HEK293 (cell line): Measurements from ENCODE around the gene DGKB.

Experiments
- CTCF ChIA-PET: fragments of 350-600 bp; formaldehyde crosslinking; extraction: SDS; loops from one replicate; lab custom pipeline; 2021; ENCODE audit warnings: antibody characterized with exemption; lab: Yijun Ruan, JAX
- POLR2A ChIA-PET: fragments of 300-600 bp; formaldehyde crosslinking; extraction: SDS; loops from one replicate; lab custom pipeline; 2020; ENCODE audit warnings: antibody characterized with exemption, inconsistent platforms; lab: Yijun Ruan, JAX
- H3K27ac ChIP-seq: fragments of 200-500 bp; sonication (Bioruptor generic); 2 replicates; pipeline ENCODE4 v1.5.1; 2014; ENCODE audit warnings: low read depth, low read length, control low read depth, inconsistent platforms; ENCODE audit errors: extremely low read depth
- H3K36me3 ChIP-seq, 2 experiments: fragments of 200-500 bp in 1 of 2; sonication (Bioruptor generic) in 1 of 2; 1 replicate in 1 of 2; 2 replicates in 1 of 2; pipeline ENCODE4 v1.5.1; 2014 to 2017; ENCODE audit warnings: inconsistent platforms in 2 of 2, low read length in 2 of 2; ENCODE audit not compliant: control insufficient read depth in 2 of 2, insufficient read depth in 1 of 2
- H3K4me1 ChIP-seq: fragments of 200-500 bp; sonication (Bioruptor generic); 2 replicates; pipeline ENCODE4 v1.5.1; 2014; ENCODE audit warnings: mild to moderate bottlenecking, low read length, inconsistent platforms; ENCODE audit not compliant: control insufficient read depth, insufficient read depth
- H3K4me3 ChIP-seq: 2 replicates; pipeline ENCODE4 v1.5.1; 2011; ENCODE audit warnings: low read depth, mild to moderate bottlenecking, control low read depth, low read length, moderate library complexity
- H3K9me3 ChIP-seq: fragments of 200-500 bp; sonication (Bioruptor generic); 2 replicates; pipeline ENCODE4 v1.5.1; 2014; ENCODE audit warnings: low read depth, low read length, inconsistent platforms; ENCODE audit not compliant: control insufficient read depth, insufficient read depth
- CTCF ChIP-seq: fragments of 450-650 bp; formaldehyde crosslinking; IDR thresholded peaks from 2 replicates; pipeline ENCODE4 v1.5.1; 2016; ENCODE audit warnings: missing biosample characterization, missing genetic modification characterization
- GLI4 ChIP-seq: fragments of 450-650 bp; formaldehyde crosslinking; IDR thresholded peaks from 2 replicates; pipeline ENCODE4 v1.5.1; 2016; ENCODE audit warnings: missing biosample characterization, missing genetic modification characterization
- GLIS1 ChIP-seq: fragments of 450-650 bp; formaldehyde crosslinking; IDR thresholded peaks from 2 replicates; pipeline ENCODE4 v1.5.1; 2016; ENCODE audit warnings: missing biosample characterization, missing genetic modification characterization
- PRDM2 ChIP-seq: fragments of 450-650 bp; formaldehyde crosslinking; IDR thresholded peaks from 2 replicates; pipeline ENCODE4 v1.5.1; 2016; ENCODE audit warnings: missing biosample characterization, missing genetic modification characterization, borderline replicate concordance
- PRDM4 ChIP-seq: fragments of 450-650 bp; formaldehyde crosslinking; IDR thresholded peaks from 2 replicates; pipeline ENCODE4 v1.5.1; 2017; ENCODE audit warnings: missing biosample characterization, missing genetic modification characterization
- ZBTB8A ChIP-seq: fragments of 450-650 bp; formaldehyde crosslinking; IDR thresholded peaks from 2 replicates; pipeline ENCODE4 v1.5.1; 2016; ENCODE audit warnings: missing biosample characterization, missing genetic modification characterization
- ZNF121 ChIP-seq: fragments of 450-650 bp; formaldehyde crosslinking; IDR thresholded peaks from 2 replicates; pipeline ENCODE4 v1.5.1; 2016; ENCODE audit warnings: missing biosample characterization, missing genetic modification characterization
- ZNF140 ChIP-seq: fragments of 450-650 bp; formaldehyde crosslinking; IDR thresholded peaks from 2 replicates; pipeline ENCODE4 v1.5.1; 2016; ENCODE audit warnings: missing biosample characterization, missing genetic modification characterization
- ZNF23 ChIP-seq: fragments of 450-650 bp; formaldehyde crosslinking; IDR thresholded peaks from 2 replicates; pipeline ENCODE4 v1.5.1; 2016; ENCODE audit warnings: missing biosample characterization, missing genetic modification characterization, borderline replicate concordance
- ZNF280D ChIP-seq: fragments of 450-650 bp; formaldehyde crosslinking; IDR thresholded peaks from 2 replicates; pipeline ENCODE4 v1.5.1; 2016; ENCODE audit warnings: missing biosample characterization, missing genetic modification characterization
- ZNF292 ChIP-seq: fragments of 450-650 bp; formaldehyde crosslinking; IDR thresholded peaks from 2 replicates; pipeline ENCODE4 v1.5.1; 2016; ENCODE audit warnings: low read depth, missing biosample characterization, missing genetic modification characterization, borderline replicate concordance
- ZNF341 ChIP-seq: fragments of 450-650 bp; formaldehyde crosslinking; IDR thresholded peaks from 2 replicates; pipeline ENCODE4; 2016; ENCODE audit warnings: low read depth, missing biosample characterization, missing genetic modification characterization
- ZNF404 ChIP-seq: fragments of 450-650 bp; formaldehyde crosslinking; IDR thresholded peaks from 2 replicates; pipeline ENCODE4 v1.5.1; 2017; ENCODE audit warnings: missing biosample characterization, missing genetic modification characterization
- ZNF423 ChIP-seq: fragments of 450-650 bp; formaldehyde crosslinking; IDR thresholded peaks from 2 replicates; pipeline ENCODE4 v1.5.1; 2016; ENCODE audit warnings: missing biosample characterization, missing genetic modification characterization
- ZNF521 ChIP-seq: fragments of 450-650 bp; formaldehyde crosslinking; IDR thresholded peaks from 2 replicates; pipeline ENCODE4 v1.5.1; 2017; ENCODE audit warnings: missing biosample characterization, mild to moderate bottlenecking, missing genetic modification characterization
- ZNF596 ChIP-seq: fragments of 450-650 bp; IDR thresholded peaks from 2 replicates; pipeline ENCODE4 v1.5.0; 2018; ENCODE audit warnings: missing biosample characterization, mild to moderate bottlenecking, missing genetic modification characterization, moderate library complexity
- ZNF621 ChIP-seq: fragments of 450-650 bp; formaldehyde crosslinking; IDR thresholded peaks from 2 replicates; pipeline ENCODE4 v1.5.1; 2017; ENCODE audit warnings: missing biosample characterization, missing genetic modification characterization
- ZNF623 ChIP-seq: fragments of 450-650 bp; formaldehyde crosslinking; IDR thresholded peaks from 2 replicates; pipeline ENCODE4 v1.5.1; 2016; ENCODE audit warnings: missing biosample characterization, missing genetic modification characterization

DGKB gene

GRCh38 chr7:14938181-14938580 lies 35.6 kb upstream of the DGKB start:
- H3K27ac ChIP-seq: no peak overlapping the region
- TF ChIP-seq ZNF280D (tag by site-specific recombination) (no peak), CTCF (tag by site-specific recombination) (no peak), ZNF121 (tag by site-specific recombination) (no peak), ZNF23 (tag by site-specific recombination) (no peak), ZNF423 (tag by site-specific recombination) (no peak), ZNF341 (tag by site-specific recombination) (no peak), ZBTB8A (no peak)
- H3K4me3 ChIP-seq: no peak overlapping the region
- POLR2A ChIA-PET: no interaction called here
- H3K4me1 ChIP-seq: no peaks in the 10 kb centered on the region
- no peaks in the 10 kb centered on the region for H3K36me3 ChIP-seq
- CTCF ChIA-PET: no interaction called here
- no peaks in the 10 kb centered on the region for H3K9me3 ChIP-seq

- Histone ChIP-seq H3K36me3 (no peaks in the 10 kb centered on the region), H3K9me3 (no peaks in the 10 kb centered on the region), H3K27ac (no peak overlapping the region), H3K4me1 (no peaks in the 10 kb centered on the region), H3K4me3 (no peak overlapping the region)
- ChIA-PET POLR2A (no interaction called here), CTCF (interaction anchor here (1.0 kb wide), 1 partner anchor 78 kb away, joined by 5 read pairs; no protein-coding TSS in a partner anchor)
- TF ChIP-seq ZNF623 (tag by site-specific recombination) (no peak), PRDM2 (no peak), GLI4 (tag by site-specific recombination) (no peak), GLIS1 (no peak), ZNF292 (tag by site-specific recombination) (no peak), ZNF404 (tag by site-specific recombination) (no peak), ZNF621 (tag by site-specific recombination) (no peak), ZNF140 (tag by site-specific recombination) (no peak), PRDM4 (no peak), ZNF521 (no peak), ZNF596 (tag by site-specific recombination) (no peak)
These were observed 35.0 kb upstream of the DGKB start for GRCh38 chr7:14937581-14937980.
